BE2C (cell line): ENCODE measurements around the gene USF1.

Source experiments
- DNase-seq: peaks from one replicate; pipeline ENCODE4 v3.0.0-alpha.2; 2020
- H3K27me3 ChIP-seq: fragments of 250-450 bp; sonication (Bioruptor Pico); 2 replicates; pipeline ENCODE4 v1.5.1; 2020; ENCODE audit warnings: mild to moderate bottlenecking
- H3K36me3 ChIP-seq: fragments of 250-450 bp; sonication (Bioruptor Pico); 2 replicates; pipeline ENCODE4 v1.5.1; 2020; ENCODE audit warnings: mild to moderate bottlenecking
- H3K4me1 ChIP-seq: fragments of 250-450 bp; sonication (Bioruptor Pico); 2 replicates; pipeline ENCODE4 v1.5.1; 2020
- H3K4me3 ChIP-seq: 2 replicates; pipeline ENCODE4 v1.5.1; 2011; ENCODE audit warnings: low read depth, low read length
- H3K9me3 ChIP-seq: fragments of 250-450 bp; sonication (Bioruptor Pico); 2 replicates; pipeline ENCODE4 v1.5.1; 2020
- TF ChIP-seq, protein P1 (sequence below): IDR thresholded peaks from 2 replicates; pipeline ENCODE4 v1.5.1; 2012; ENCODE audit warnings: mild to moderate bottlenecking, low read depth, low read length

USF1 gene

DNA sequence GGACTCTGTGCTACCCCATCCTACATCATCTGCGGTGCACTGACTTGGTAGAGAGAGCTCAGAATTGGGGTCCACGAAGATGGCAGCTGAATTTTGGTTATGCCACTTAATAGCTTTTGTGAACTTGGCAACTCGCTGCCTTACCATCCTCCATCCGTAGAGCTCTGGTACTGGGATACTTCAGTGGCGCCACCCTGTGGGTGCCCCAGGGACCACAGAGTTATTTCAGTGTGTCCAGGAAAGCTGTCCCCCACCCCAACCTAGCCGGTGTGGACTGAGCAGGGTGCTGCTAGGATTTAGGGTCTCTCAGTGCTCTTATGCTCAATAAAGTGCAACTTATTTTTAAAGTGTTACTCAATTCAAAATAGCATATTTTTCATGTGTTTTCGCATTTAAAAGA lies 9.0 kb upstream of the USF1 start:
- Histone ChIP-seq H3K4me1 (no peaks in the 10 kb centered on the region), H3K27me3 (peaks cover 7% of the 10 kb centered on the region), H3K9me3 (no peaks in the 10 kb centered on the region), H3K36me3 (no peaks in the 10 kb centered on the region), H3K4me3 (no peak overlapping the region)
- DNase-seq = no peak
- TF ChIP-seq, protein P1, sequence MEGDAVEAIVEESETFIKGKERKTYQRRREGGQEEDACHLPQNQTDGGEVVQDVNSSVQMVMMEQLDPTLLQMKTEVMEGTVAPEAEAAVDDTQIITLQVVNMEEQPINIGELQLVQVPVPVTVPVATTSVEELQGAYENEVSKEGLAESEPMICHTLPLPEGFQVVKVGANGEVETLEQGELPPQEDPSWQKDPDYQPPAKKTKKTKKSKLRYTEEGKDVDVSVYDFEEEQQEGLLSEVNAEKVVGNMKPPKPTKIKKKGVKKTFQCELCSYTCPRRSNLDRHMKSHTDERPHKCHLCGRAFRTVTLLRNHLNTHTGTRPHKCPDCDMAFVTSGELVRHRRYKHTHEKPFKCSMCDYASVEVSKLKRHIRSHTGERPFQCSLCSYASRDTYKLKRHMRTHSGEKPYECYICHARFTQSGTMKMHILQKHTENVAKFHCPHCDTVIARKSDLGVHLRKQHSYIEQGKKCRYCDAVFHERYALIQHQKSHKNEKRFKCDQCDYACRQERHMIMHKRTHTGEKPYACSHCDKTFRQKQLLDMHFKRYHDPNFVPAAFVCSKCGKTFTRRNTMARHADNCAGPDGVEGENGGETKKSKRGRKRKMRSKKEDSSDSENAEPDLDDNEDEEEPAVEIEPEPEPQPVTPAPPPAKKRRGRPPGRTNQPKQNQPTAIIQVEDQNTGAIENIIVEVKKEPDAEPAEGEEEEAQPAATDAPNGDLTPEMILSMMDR = no peak

DNA sequence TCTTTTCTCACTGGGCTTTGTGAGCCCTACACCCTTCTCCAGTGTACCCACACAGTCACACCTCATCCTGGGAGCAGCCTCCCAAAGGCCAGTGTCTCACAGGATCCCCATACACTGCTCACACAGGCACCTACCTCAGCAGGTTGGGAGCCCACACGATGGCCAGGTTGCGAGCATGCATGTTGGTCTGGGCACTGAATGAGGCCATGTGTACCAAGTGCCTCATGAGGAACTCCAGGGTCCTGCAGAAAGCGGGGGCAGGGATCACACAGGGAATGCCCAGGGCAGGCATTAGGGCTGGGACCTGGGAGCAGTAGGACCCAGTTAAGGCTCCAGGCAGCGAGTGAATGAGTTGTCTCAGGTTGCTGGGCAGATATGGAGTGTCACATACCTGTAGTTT lies 8.5 kb upstream of the USF1 start:
- H3K9me3 ChIP-seq = no peaks in the 10 kb centered on the region; the same call in 1 of the 2 replicates
- H3K4me3 ChIP-seq = no peak overlapping the region
- peaks cover 7% of the 10 kb centered on the region for H3K27me3 ChIP-seq
- H3K36me3 ChIP-seq = no peaks in the 10 kb centered on the region
- TF ChIP-seq, protein P1 = no peak
- H3K4me1 ChIP-seq = no peaks in the 10 kb centered on the region
- no peak for DNase-seq

DNA sequence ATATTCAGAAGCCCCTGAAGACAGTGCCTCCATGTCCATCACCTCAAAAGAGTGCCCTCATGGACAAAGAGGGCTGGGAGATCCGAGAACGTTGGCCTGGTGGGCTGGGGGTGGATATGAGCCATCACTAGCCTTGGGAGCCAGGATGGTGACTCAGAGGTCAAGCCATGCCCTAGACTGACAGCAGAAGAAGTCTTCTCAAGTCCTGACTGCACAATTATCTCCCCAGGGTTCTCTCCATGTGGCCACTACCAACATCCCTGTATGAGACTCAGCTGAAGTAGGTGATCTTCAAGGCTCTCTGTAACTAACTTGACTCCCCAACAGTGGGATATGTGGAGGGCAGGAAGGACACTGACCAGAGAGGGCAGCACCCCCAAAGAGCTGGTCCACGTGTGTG lies 7.1 kb upstream of the USF1 start:
- no peak overlapping the region for H3K4me3 ChIP-seq
- TF ChIP-seq, protein P1 = no peak
- H3K36me3 ChIP-seq = no peaks in the 10 kb centered on the region
- H3K27me3 ChIP-seq = peaks cover 7% of the 10 kb centered on the region
- H3K9me3 ChIP-seq = no peaks in the 10 kb centered on the region; the same call in 1 of the 2 replicates
- H3K4me1 ChIP-seq = no peaks in the 10 kb centered on the region
- DNase-seq = no peak

DNA sequence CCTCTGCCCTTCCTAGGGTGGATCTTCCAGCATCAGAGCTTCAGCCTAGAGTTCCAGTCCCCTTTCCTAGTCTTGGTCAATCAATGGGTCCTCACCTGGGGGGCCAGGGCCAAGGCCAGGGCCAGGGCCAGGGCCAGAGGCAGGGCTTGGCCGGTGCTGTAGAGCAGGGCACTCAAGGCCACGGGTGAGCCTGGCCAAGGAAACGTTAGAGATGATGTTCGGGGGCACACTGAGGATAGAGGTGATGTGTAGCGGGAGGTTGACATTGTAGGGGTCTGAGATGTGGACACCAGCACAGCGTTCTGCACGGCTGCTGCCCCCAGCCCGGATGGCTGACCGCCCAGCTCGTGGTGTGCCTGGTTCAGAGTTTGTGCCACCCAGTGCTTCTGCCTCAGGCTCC lies 5.4 kb upstream of the USF1 start:
- peaks cover 2% of the 10 kb centered on the region for H3K27me3 ChIP-seq
- no peak for DNase-seq
- H3K36me3 ChIP-seq = no peaks in the 10 kb centered on the region
- no peaks in the 10 kb centered on the region for H3K4me1 ChIP-seq
- no peaks in the 10 kb centered on the region; the same call in 1 of the 2 replicates for H3K9me3 ChIP-seq
- H3K4me3 ChIP-seq = no peak overlapping the region
- TF ChIP-seq, protein P1 = no peak

DNA sequence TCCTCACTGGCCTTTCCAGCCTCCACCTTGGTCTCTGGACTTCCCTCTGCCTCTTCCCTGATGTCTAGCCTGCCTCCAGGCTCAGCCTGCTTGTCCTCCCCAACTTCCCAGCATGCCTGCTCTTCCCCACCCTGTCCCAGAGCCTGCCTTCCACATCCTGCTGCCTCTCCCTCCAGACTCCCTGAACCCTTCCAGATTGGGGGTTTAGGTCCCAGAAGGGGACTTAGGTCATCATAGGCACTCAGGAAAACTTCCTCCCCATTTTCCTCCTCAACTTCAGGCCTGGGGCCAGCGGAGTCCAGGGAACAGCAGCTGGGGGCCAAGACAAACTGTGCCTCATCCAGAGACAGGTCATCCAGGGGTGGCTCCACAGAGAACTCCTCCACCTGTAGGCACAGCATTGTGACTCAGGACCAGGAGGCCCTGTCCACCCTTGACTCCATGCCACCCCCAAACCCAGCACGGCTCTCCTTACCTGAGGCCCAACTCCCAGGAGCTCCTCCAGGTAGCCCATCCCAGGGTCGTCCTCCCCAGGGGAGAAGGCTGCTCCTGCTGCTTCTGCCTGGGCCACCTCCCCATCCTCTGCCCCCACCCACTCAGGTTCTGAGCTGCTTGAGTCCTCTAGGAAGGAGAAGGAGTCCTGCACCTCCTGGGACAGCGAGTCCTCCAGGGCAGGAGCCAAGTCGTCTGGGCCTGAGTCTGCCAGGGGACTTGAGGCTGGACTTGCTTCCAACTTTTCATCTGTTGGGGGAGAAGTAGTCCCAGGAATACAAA lies 3.4 kb upstream of the USF1 start:
- H3K36me3 ChIP-seq = no peaks in the 10 kb centered on the region
- no peaks in the 10 kb centered on the region for H3K4me1 ChIP-seq
- H3K4me3 ChIP-seq = no peak overlapping the region
- H3K9me3 ChIP-seq = no peaks in the 10 kb centered on the region; the same call in 1 of the 2 replicates
- TF ChIP-seq, protein P1 = no peak
- DNase-seq = no peak
- no peaks in the 10 kb centered on the region for H3K27me3 ChIP-seq
